K562 (cell line): ENCODE measurements around the gene COQ8A. TPM values are rescaled to one million over a fixed set of nuclear protein-coding genes. Genes with fewer than 3 reads are reported as not detected.

Experiments used
- ATAC-seq: fragments of 200-7000 bp; cut with Tn5 transposase; 3 replicates; pipeline ENCODE4 v1.9.1; 2020; ENCODE audit warnings: moderate library complexity
- BruUV-seq: library from RNA; stranded (reverse); fragments of 400-500 nt; replicated peaks from 2 replicates; lab custom pipeline; 2021; lab: Mats Ljungman, UMichigan
- CTCF ChIA-PET: fragments of 300-600 bp; formaldehyde crosslinking; extraction: SDS; loops from one replicate; lab custom pipeline; 2021; ENCODE audit warnings: low intra/inter-chr PET ratio; lab: Yijun Ruan, JAX
- POLR2A ChIA-PET: fragments of 300-600, 350-650 bp; sonication (Branson Sonifier 250); formaldehyde crosslinking; extraction: SDS; loops from one replicate; lab custom pipeline; 2021; ENCODE audit warnings: antibody characterized with exemption, inconsistent platforms; lab: Yijun Ruan, JAX
- DNase-seq, 4 experiments: peaks; one replicate each; pipeline versions ENCODE4 v3.0.0 to v3.0.0-alpha.2; 2011 to 2018; ENCODE audit warnings: low spot score in 3 of 4, mixed read lengths in 3 of 4; ENCODE audit errors: extremely low read depth in 1 of 4
- FAIRE-seq: peaks from 2 replicates; lab custom pipeline; 2011; peaks lifted over from hg19 to GRCh38; lab: Jason Lieb, UNC
- H2AFZ ChIP-seq: 2 replicates; pipeline ENCODE4 v1.6.0; 2011; ENCODE audit warnings: low read depth, low read length, control low read depth, inconsistent platforms
- H3K27ac ChIP-seq: fragments of 200-600 bp; 3 replicates; pipeline ENCODE4 v1.8.0; 2011; ENCODE audit warnings: low read depth, mild to moderate bottlenecking, control low read depth, inconsistent platforms, low read length, moderate library complexity, mixed read lengths; ENCODE audit errors: extremely low read depth
- H3K27me3 ChIP-seq, 2 experiments: fragments of 300-600 bp in 1 of 2; 2 replicates in 1 of 2; 3 replicates in 1 of 2; pipeline versions ENCODE4 v1.6.0 to v1.8.0; 2011; ENCODE audit warnings: inconsistent platforms in 2 of 2, low read length in 2 of 2, mild to moderate bottlenecking in 1 of 2, mixed read lengths in 1 of 2, moderate library complexity in 1 of 2; ENCODE audit not compliant: control insufficient read depth in 2 of 2, insufficient read depth in 2 of 2
- H3K36me3 ChIP-seq: fragments of 300-600 bp; 3 replicates; pipeline ENCODE4 v1.8.0; 2011; ENCODE audit warnings: mild to moderate bottlenecking, low read length, inconsistent platforms; ENCODE audit not compliant: control insufficient read depth, insufficient read depth
- H3K4me1 ChIP-seq, 2 experiments: fragments of 200-600 bp in 1 of 2; replicated peaks in 1 of 2; 2 replicates in 1 of 2; 3 replicates in 1 of 2; pipeline versions ENCODE4 v1.5.1 to v1.8.0; 2011; ENCODE audit warnings: inconsistent platforms in 2 of 2, low read length in 2 of 2, mild to moderate bottlenecking in 1 of 2, mixed read lengths in 1 of 2, moderate library complexity in 1 of 2; ENCODE audit not compliant: control insufficient read depth in 2 of 2, insufficient read depth in 2 of 2
- H3K4me2 ChIP-seq: 2 replicates; pipeline ENCODE4 v1.6.1; 2011; ENCODE audit warnings: low read length, control low read depth, inconsistent platforms, mixed read lengths; ENCODE audit not compliant: insufficient read depth
- H3K4me3 ChIP-seq: fragments of 200-600 bp; sonication (generic), shearing (Covaris generic); 2 replicates; pipeline ENCODE4 v1.5.1; 2016; ENCODE audit warnings: control low read depth, inconsistent platforms
- H3K79me2 ChIP-seq: fragments of 200-600 bp; 3 replicates; pipeline ENCODE4 v1.8.0; 2011; ENCODE audit warnings: low read length, inconsistent platforms; ENCODE audit not compliant: control insufficient read depth, insufficient read depth
- H3K9ac ChIP-seq, 2 experiments: 2 replicates each; pipeline versions ENCODE4 v1.6.0 to v1.6.1; 2011; ENCODE audit warnings: low read depth in 2 of 2, low read length in 2 of 2, control low read depth in 1 of 2, inconsistent platforms in 1 of 2, mild to moderate bottlenecking in 1 of 2, mixed read lengths in 1 of 2; ENCODE audit not compliant: insufficient read depth in 1 of 2
- H3K9me1 ChIP-seq: one replicate; pipeline ENCODE4 v1.6.0; 2011; ENCODE audit warnings: inconsistent platforms, mild to moderate bottlenecking, low read length, moderate library complexity; ENCODE audit not compliant: control insufficient read depth, insufficient read depth
- H3K9me3 ChIP-seq: replicated peaks from 2 replicates; pipeline ENCODE4 v1.5.1; 2011; ENCODE audit warnings: low read depth, low read length, inconsistent platforms; ENCODE audit not compliant: control insufficient read depth, insufficient read depth
- H4K20me1 ChIP-seq: replicated peaks from 2 replicates; pipeline ENCODE4 v1.6.1; 2011; ENCODE audit warnings: low read length, inconsistent platforms, mixed read lengths; ENCODE audit not compliant: control insufficient read depth, insufficient read depth
- BRD9 ChIP-seq: fragments of 450-650 bp; IDR thresholded peaks from 2 replicates; pipeline ENCODE4 v1.6.1; 2018; ENCODE audit warnings: low read depth; ENCODE audit not compliant: partially characterized antibody
- CCAR2 ChIP-seq: fragments of 200-400 bp; formaldehyde crosslinking; IDR thresholded peaks from 2 replicates; pipeline ENCODE4 v1.6.1; 2017; ENCODE audit warnings: mild to moderate bottlenecking, low read depth, low read length
- CXXC5 ChIP-seq: fragments of 250-450 bp; sonication (Bioruptor Pico); IDR thresholded peaks from 2 replicates; pipeline ENCODE4 v1.8.0; 2022; ENCODE audit warnings: inconsistent platforms, mild to moderate bottlenecking, moderate library complexity
- EP300 ChIP-seq: IDR thresholded peaks from 2 replicates; pipeline ENCODE4 v1.6.1; 2012; ENCODE audit warnings: low read length, improper control_type of control experiment
- GATA2 ChIP-seq: sonication (generic); formaldehyde crosslinking; IDR thresholded peaks from 2 replicates; pipeline ENCODE4 v1.4.0; 2020; ENCODE audit warnings: mild to moderate bottlenecking, missing genetic modification reagents
- ILK ChIP-seq: fragments of 450-650 bp; IDR thresholded peaks from 2 replicates; pipeline ENCODE4 v1.6.1; 2016; ENCODE audit warnings: missing genetic modification characterization, low read depth, mild to moderate bottlenecking, missing compliant biosample characterization, moderate library complexity, borderline replicate concordance
- LEF1 ChIP-seq: fragments of 450-650 bp; IDR thresholded peaks from 2 replicates; pipeline ENCODE4 v1.6.1; 2016; ENCODE audit warnings: mild to moderate bottlenecking
- NFE2 ChIP-seq: IDR thresholded peaks from 2 replicates; pipeline ENCODE4 v1.6.1; 2014; ENCODE audit warnings: antibody characterized with exemption, low read depth
- SPI1 ChIP-seq: IDR thresholded peaks from 2 replicates; pipeline ENCODE4 v1.6.1; 2011; ENCODE audit warnings: low read depth, low read length, control low read depth, borderline replicate concordance
- WGBS: fragments of 100-300 bp; shearing (Covaris generic); methylation state at CpG from one replicate; pipeline ENCODE4 v1.1.6; 2016; ENCODE audit warnings: low coverage, mixed read lengths; ENCODE audit not compliant: insufficient coverage; ENCODE audit errors: missing lambda C conversion rate; 5-methylcytosine and 5-hydroxymethylcytosine counted together
- in situ Hi-C: fragments of 300-500 bp; cut with MboI; formaldehyde crosslinking; loops from 4 replicates; pipeline ENCODE4 v1.15.0; 2018; ENCODE audit warnings: inconsistent platforms, mixed read lengths
- intact Hi-C: fragments of 100-400 bp; cut with micrococcal nuclease; formaldehyde crosslinking; loops from 2 replicates; pipeline ENCODE4 v1.14.2; 2022
- polyA plus RNA-seq, 8 experiments: library from polyadenylated mRNA; depleted of rRNA in 4 of 8; stranded (reverse) in 5 of 8; unstranded in 3 of 8; fragments of >200 nt; fragmentation: Nextera tagmentation in 2 of 8; fragmentation: Illumina TruSeq in 1 of 8; extraction: Ambion mirVana in 2 of 8; extraction: Trizol in 1 of 8; gene quantifications; 2 replicates each; pipeline versions ENCODE4 v1.2.1 to v1.2.3, GENCODE V29; 2011 to 2014; ENCODE audit warnings: inconsistent platforms in 1 of 8, missing spikeins in 1 of 8
- total RNA-seq, 7 experiments: library from RNA; depleted of rRNA in 6 of 7; stranded (reverse); fragments of >200 nt in 6 of 7; fragmentation: Illumina TruSeq in 2 of 7; extraction: Trizol in 2 of 7; gene quantifications; 2 replicates each; pipeline versions ENCODE4 v1.2.1 to v1.2.3, GENCODE V29; 2011 to 2021; ENCODE audit warnings: low replicate concordance in 1 of 7
- TF ChIP-seq, protein P1 (sequence below): fragments of 450-650 bp; conservative IDR thresholded peaks from 2 replicates; pipeline ENCODE4 v1.6.1; 2016; ENCODE audit warnings: missing genetic modification characterization, low read depth, mild to moderate bottlenecking, control low read depth, missing compliant biosample characterization
- TF ChIP-seq, protein P2 (sequence below), 2 experiments: fragments of 450-650 bp; IDR thresholded peaks; 2 replicates each; pipeline ENCODE4 v1.6.1; 2016; ENCODE audit warnings: mild to moderate bottlenecking in 2 of 2, borderline replicate concordance in 1 of 2, low read depth in 1 of 2, moderate library complexity in 1 of 2
- TF ChIP-seq, protein P3 (sequence below): sonication (generic); formaldehyde crosslinking; IDR thresholded peaks from 2 replicates; pipeline ENCODE4 v1.9.0; 2022; ENCODE audit warnings: mild to moderate bottlenecking, missing genetic modification reagents

The COQ8A gene
- total and polyA plus RNA-seq, 9 of the 15 experiments (the other 6 are each of a cell fraction or from before 2014, with no cell fraction given) = 2.6 to 54.3 (median 32.4) TPM

DNA sequence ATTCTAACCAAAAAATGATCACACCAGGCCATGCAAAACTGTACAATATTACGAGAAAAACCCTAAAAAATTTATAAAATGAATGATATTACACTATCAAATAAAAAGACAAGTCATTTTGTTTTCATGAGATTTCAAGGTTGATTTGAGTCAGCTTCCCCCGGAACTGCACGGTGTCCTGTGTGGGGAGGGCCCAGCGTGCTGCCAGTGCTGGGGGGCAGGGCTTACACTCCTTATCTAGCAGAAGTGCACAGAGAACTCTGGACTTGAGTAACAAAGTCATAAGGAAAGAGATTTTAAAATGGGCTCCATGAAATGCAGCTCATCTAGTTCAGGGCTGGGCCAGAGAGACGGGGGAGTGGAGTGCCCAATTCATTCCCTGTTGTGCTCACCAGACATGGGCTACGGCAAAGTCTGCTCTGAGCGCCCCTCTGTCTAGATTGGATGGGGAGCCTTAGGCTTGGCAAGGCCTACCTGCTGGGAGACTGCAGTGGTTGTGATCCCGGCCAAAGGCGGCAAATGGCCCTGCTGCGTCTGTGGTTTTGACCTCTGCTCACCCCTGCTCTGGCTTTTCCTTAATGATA is 50.1 kb downstream of the COQ8A start:
- Histone ChIP-seq H3K27me3 (no peaks in the 10 kb centered on the region), H4K20me1 (no peaks in the 10 kb centered on the region), H3K79me2 (no peaks in the 10 kb centered on the region), H3K4me3 (no peak overlapping the region), H3K4me1 (peaks cover 23 to 29% of the 10 kb centered on the region in 2 experiments), H3K27ac (peak overlapping the region; percentile 77), H3K36me3 (peaks cover 76% of the 10 kb centered on the region), H3K9me3 (no peaks in the 10 kb centered on the region), H3K9ac (peak overlapping the region; percentile 18 to 84), H3K4me2 (peak overlapping the region; percentile 71), H2AFZ (peak overlapping the region; percentile 79), H3K9me1 (peaks cover 3% of the 10 kb centered on the region)
- POLR2A ChIA-PET = interaction anchor here (0.5 to 5.1 kb wide), 6 partner anchors 11 to 145 kb away, joined by 3 to 24 read pairs (median 3); no protein-coding TSS in a partner anchor
- CTCF ChIA-PET = no interaction called here
- intact Hi-C loops (loop anchor here (1.0 kb wide), 1 partner anchor 447 kb away; no protein-coding TSS in a partner anchor), in situ Hi-C loops (no loop called here)
- DNase-seq = peak in 3 of 4 experiments; percentile 57 to 88 (median 85)
- WGBS = 7% methylated on average over 10 of the region's 10 CpGs
- peak; percentile 95 for FAIRE-seq
- peak; percentile 93 for ATAC-seq
- TSS peak; percentile 18 for BruUV-seq
- TF ChIP-seq GATA2 (CRISPR knock-in tag) = 0 out of 2 replicates have a peak, but pooled peaks have one; percentile 51
- peak; percentile 83 for TF ChIP-seq LEF1
- TF ChIP-seq ILK (tag) = no peak
- no peak for TF ChIP-seq NFE2
- TF ChIP-seq, protein P1, sequence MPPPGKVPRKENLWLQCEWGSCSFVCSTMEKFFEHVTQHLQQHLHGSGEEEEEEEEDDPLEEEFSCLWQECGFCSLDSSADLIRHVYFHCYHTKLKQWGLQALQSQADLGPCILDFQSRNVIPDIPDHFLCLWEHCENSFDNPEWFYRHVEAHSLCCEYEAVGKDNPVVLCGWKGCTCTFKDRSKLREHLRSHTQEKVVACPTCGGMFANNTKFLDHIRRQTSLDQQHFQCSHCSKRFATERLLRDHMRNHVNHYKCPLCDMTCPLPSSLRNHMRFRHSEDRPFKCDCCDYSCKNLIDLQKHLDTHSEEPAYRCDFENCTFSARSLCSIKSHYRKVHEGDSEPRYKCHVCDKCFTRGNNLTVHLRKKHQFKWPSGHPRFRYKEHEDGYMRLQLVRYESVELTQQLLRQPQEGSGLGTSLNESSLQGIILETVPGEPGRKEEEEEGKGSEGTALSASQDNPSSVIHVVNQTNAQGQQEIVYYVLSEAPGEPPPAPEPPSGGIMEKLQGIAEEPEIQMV (tag) = no peak
- no peak for TF ChIP-seq CCAR2
- TF ChIP-seq, protein P2, sequence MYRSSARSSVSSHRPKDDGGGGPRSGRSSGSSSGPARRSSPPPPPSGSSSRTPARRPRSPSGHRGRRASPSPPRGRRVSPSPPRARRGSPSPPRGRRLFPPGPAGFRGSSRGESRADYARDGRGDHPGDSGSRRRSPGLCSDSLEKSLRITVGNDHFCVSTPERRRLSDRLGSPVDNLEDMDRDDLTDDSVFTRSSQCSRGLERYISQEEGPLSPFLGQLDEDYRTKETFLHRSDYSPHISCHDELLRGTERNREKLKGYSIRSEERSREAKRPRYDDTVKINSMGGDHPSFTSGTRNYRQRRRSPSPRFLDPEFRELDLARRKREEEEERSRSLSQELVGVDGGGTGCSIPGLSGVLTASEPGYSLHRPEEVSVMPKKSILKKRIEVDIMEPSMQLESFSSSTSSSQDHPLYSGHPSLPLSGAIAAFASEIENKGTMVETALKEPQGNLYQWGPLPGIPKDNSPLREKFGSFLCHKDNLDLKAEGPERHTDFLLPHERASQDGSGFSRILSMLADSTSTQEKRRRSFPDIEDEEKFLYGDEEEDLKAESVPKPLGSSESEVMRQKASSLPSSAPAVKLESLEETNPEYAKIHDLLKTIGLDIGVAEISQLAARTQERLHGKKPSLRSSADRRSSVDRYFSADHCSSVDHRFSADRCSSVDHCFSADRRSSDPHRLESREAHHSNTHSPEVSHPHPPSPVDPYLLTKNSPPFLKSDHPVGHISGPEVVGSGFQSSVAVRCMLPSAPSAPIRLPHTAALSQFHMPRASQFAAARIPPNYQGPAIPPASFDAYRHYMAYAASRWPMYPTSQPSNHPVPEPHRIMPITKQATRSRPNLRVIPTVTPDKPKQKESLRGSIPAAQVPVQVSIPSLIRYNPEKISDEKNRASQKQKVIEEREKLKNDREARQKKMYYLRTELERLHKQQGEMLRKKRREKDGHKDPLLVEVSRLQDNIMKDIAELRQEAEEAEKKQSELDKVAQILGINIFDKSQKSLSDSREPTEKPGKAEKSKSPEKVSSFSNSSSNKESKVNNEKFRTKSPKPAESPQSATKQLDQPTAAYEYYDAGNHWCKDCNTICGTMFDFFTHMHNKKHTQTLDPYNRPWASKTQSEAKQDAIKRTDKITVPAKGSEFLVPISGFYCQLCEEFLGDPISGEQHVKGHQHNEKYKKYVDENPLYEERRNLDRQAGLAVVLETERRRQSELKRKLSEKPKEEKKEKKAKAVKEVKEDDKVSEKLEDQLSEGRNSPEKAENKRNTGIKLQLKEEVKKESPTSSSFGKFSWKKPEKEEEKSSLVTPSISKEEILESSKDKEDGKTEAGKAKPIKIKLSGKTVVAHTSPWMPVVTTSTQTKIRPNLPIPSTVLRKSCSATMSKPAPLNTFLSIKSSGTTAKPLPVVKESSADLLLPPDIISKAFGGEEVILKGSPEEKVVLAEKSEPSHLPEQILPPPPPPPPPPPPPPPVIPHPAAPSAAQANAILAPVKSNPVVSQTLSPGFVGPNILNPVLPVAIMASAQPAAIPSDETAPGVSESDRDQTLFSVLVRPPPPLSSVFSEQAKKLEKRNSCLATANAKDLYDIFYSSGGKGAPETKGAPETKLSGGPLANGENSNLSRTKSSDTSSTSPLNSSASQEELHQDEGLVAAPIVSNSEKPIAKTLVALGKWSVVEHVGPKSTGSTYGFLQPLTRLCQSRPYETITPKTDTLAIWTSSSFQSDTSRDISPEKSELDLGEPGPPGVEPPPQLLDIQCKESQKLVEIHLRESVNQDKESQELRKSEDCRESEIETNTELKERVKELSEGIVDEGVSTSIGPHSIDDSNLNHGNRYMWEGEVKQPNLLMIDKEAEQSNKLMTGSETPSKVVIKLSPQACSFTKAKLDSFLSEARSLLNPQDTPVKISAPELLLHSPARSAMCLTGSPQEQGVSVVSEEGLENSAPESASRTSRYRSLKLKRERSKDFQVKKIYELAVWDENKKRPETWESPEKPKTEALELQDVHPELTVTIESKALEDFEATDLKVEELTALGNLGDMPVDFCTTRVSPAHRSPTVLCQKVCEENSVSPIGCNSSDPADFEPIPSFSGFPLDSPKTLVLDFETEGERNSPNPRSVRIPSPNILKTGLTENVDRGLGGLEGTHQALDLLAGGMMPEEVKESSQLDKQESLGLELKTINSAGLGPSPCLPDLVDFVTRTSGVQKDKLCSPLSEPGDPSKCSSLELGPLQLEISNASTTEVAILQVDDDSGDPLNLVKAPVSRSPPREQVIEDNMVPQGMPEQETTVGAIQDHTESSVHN (IDR thresholded peaks at IDR 0.05; ENCODE audit: borderline replicate concordance in 1 of 2, low read depth in 1 of 2) = no peak
- no peak for TF ChIP-seq BRD9
- TF ChIP-seq CXXC5 (CRISPR knock-in tag) = peak; percentile 51; the same call in 1 of the 2 replicates
- TF ChIP-seq SPI1 = 0 out of 2 replicates have a peak, but pooled peaks have one; percentile 15
- TF ChIP-seq, protein P3, sequence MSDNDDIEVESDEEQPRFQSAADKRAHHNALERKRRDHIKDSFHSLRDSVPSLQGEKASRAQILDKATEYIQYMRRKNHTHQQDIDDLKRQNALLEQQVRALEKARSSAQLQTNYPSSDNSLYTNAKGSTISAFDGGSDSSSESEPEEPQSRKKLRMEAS (CRISPR knock-in tag) = no peak
- TF ChIP-seq EP300 = peak; percentile 68
